ENCODE results near the gene PDZRN3.

The PDZRN3 gene

GRCh38 chr3:73668391-73668790 is 43.6 kb upstream of the PDZRN3 start:
- ATAC-seq: no peak
- TF ChIP-seq CSDC2 (CRISPR knock-in tag; IDR thresholded peaks at IDR 0.05) (no peak), OSR1 (CRISPR knock-in tag; IDR thresholded peaks at IDR 0.05) (no peak), PATZ1 (CRISPR knock-in tag; IDR thresholded peaks at IDR 0.05; ENCODE audit: borderline replicate concordance) (no peak), RARB (CRISPR knock-in tag; IDR thresholded peaks at IDR 0.05) (no peak), ZFP30 (CRISPR knock-in tag; IDR thresholded peaks at IDR 0.05) (no peak), CSRNP3 (CRISPR knock-in tag; IDR thresholded peaks at IDR 0.05) (no peak), PPARA (CRISPR knock-in tag; IDR thresholded peaks at IDR 0.05; ENCODE audit: borderline replicate concordance) (no peak), POU6F1 (CRISPR knock-in tag; IDR thresholded peaks at IDR 0.05; ENCODE audit: borderline replicate concordance, low read depth) (no peak), ESRRG (CRISPR knock-in tag; IDR thresholded peaks at IDR 0.05) (no peak), ZNF8 (CRISPR knock-in tag; IDR thresholded peaks at IDR 0.05) (no peak), TCF4 (CRISPR knock-in tag; IDR thresholded peaks at IDR 0.05; ENCODE audit: borderline replicate concordance) (no peak), TSHZ2 (CRISPR knock-in tag; IDR thresholded peaks at IDR 0.05) (no peak), CREB5 (CRISPR knock-in tag; IDR thresholded peaks at IDR 0.05; ENCODE audit: low read depth) (no peak)

- no peak for ATAC-seq
- no peak for TF ChIP-seq ARNTL (CRISPR knock-in tag; IDR thresholded peaks at IDR 0.05; ENCODE audit: borderline replicate concordance, low read depth)
Measured at GRCh38 chr3:73667889-73668288, 43.1 kb upstream of the PDZRN3 start.

GRCh38 chr3:73665286-73665685 is 40.5 kb upstream of the PDZRN3 start:
- TF ChIP-seq GLIS3 (CRISPR knock-in tag; IDR thresholded peaks at IDR 0.05): no peak
- no peak for TF ChIP-seq CSRNP3 (CRISPR knock-in tag; IDR thresholded peaks at IDR 0.05)
- no peak for TF ChIP-seq ZC3H10 (CRISPR knock-in tag; IDR thresholded peaks at IDR 0.05)
- TF ChIP-seq POU6F1 (CRISPR knock-in tag; IDR thresholded peaks at IDR 0.05; ENCODE audit: borderline replicate concordance, low read depth): no peak
- TF ChIP-seq PATZ1 (CRISPR knock-in tag; IDR thresholded peaks at IDR 0.05; ENCODE audit: borderline replicate concordance): no peak
- TF ChIP-seq SNAI2 (CRISPR knock-in tag; IDR thresholded peaks at IDR 0.05): no peak
- no peak for TF ChIP-seq ESRRG (CRISPR knock-in tag; IDR thresholded peaks at IDR 0.05)
- no peak for TF ChIP-seq TSHZ2 (CRISPR knock-in tag; IDR thresholded peaks at IDR 0.05)
- TF ChIP-seq ZNF70 (CRISPR knock-in tag; IDR thresholded peaks at IDR 0.05): no peak
- no peak for TF ChIP-seq ZNF565 (CRISPR knock-in tag; conservative IDR thresholded peaks at IDR 0.05; ENCODE audit: low read depth)
- ATAC-seq: no peak
